GM12874 (cell line): Measurements from ENCODE around the gene PRM1.
A peak's percentile ranks its signal among the peaks of the same experiment; 100 is the strongest.

Experiments
- CTCF ChIP-seq: IDR thresholded peaks from 2 replicates; pipeline ENCODE4 v1.5.1; 2011; ENCODE audit warnings: low read depth, mild to moderate bottlenecking, control low read depth, low read length, moderate library complexity; ENCODE audit not compliant: insufficient read depth

Gene PRM1

GRCh38 chr16:11233727-11234376 lies 47.3 kb downstream of the PRM1 start:
- TF ChIP-seq CTCF = no peak

DNA sequence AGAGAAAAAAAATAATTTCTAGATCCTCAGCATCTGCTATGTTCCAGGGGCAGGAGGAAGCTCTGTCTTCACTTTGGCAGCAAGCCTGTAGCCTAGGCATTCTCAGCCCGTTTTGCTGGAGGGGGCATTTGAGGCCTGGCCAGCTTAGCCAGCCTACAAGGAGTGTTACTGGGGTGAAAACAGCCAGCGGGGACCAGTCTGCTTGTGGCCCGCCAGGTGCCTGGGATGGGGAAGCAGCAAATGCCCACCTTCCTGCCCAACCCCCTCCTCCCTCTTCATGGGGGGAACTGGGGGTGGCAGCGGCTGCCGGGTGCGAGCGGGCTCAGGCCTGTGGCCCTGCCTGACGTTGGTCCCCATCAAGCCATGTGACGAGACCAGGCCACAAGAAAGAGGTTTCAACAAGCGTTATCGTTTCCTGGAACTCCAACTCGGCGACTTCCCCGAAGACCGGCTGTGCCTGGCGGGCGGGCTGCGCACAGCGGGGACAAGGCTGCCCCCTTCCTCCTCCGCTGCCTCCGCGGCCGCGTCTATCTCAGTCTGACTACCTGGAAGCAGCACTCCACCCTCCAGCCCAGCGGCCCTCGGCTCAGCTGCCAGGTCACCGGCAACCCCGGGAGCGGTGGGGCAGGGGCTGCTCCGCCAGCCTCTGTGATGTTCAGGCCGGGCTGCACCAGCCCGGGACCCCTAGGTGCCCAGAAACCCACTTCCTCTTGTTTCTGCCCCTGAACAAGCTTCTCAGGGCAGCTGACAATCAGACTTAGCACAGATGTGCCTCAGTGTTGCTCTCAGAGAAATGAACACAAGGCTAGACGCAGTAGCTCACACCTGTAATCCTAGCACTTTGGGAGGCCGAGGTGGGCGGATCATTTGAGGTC lies 48.0 kb downstream of the PRM1 start:
- 0 out of 2 replicates have a peak, but pooled peaks have one; percentile 2 for TF ChIP-seq CTCF

DNA sequence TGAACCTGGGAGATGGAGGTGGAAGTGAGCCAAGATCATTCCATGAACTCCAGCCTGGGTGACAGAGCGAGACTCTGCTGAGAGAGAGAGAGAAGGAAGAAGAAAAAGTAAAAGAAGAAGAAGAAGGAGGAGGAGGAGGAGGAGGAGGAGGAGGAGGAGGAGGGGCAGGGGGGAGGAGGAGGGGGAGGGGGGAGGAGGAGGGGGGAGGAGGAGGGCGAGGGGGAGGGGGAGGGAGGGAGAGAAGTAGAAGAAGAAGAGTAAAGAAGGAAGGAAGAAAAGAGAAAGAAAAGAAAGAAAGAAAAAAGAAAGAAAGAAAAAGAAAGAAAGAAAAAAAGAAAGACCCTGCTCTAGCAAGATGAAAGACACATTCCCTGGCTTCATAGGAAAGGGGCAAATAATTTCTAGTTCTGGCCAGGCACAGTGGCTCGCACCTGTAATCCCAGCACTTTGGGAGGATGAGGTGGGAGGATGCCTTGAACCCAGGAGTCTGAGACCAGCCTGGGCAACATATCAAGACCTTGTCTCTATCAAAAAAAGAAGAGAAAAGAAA lies 48.8 kb downstream of the PRM1 start:
- TF ChIP-seq CTCF = no peak

- TF ChIP-seq CTCF = no peak
These were observed 49.7 kb downstream of the PRM1 start for GRCh38 chr16:11231367-11231970.
